ENCODE data around the gene GALNT10.
"Not testable (repeated sequence)": the region's sequence is repeated elsewhere in the genome, so short reads cannot be mapped to it uniquely, and the experiment has no call there.

Gene GALNT10

DNA sequence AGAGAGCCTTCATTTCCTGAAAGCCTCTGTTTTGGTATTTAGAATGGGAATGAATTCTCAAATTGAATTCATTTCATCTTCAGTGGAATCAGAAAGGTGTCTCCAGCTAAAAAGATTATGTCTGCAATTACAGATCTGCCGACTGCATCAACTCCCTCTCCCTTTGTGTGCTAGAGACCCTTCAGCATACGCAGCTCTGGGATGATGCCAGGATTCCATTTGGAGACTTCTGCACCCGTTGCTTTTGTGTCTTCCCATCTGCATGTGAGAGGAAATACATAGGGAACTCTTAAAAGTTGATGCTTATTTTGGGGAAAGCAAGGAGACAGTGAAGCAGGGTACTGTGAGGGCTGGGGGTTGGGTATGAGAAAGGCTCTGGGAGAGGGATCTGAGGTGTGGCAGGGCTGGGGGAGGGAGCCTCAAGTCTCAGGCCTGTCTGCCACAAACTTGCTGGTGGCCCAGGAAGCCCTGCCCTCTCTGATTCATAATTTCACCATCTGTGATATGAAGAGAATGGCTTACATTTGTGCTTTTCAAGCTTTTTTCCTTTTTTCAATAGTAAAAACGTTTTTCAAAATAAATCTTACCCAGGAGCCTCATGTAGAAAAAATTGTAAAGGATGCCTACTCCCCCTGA, 165.6 kb downstream of the GALNT10 start:
- DNase-seq (ENCODE audit: low read depth) = no peak

- DNase-seq (ENCODE audit: low read depth) = no peak
Measured at GRCh38 chr5:154356958-154357357, 166.4 kb downstream of the GALNT10 start.

- no peak for DNase-seq (ENCODE audit: low read depth)
Measured at GRCh38 chr5:154358516-154359220, 168.1 kb downstream of the GALNT10 start.

DNA sequence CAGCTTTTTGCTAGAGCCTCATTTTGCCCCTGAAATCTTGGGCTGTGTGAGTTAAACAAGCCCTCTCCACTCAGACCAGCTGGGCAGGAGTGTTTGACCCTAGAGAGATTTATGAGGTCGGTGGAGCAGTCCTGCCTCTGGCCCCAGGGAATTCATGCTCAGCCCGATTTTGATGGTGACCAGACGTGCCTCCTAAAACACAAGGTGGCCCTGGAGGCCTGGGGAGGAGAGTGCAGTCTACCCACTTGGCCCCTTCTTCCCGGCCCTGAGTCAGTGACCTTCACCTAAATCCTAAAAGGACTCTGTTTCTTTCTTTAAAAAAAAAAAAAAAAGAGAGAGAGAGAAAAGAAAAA, 168.7 kb downstream of the GALNT10 start:
- no peak for DNase-seq (ENCODE audit: low read depth)

- DNase-seq (ENCODE audit: low read depth) = not testable (repeated sequence)
Measured at GRCh38 chr5:154360241-154360640, 169.7 kb downstream of the GALNT10 start.

GRCh38 chr5:154363411-154363810, 172.9 kb downstream of the GALNT10 start:
- no peak for DNase-seq (ENCODE audit: low read depth)

DNA sequence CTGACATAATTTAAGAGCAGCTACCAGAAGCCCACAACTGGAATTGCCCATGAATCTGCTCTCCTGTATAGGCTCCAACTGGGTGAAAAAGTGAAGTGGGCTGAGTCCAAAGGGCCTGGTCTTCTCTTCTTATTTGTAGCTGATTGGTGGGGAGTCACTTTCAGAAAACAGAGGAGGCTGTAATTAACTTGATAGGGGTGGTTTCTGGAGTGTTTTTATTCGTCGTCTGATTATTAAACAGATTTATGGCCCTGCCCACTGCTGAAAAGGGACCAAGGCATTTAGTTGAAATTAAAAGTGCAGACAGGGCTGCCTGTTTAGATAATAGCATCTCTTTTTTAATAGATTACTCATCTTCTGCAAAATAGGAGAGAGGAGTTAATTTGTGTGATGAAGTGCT, 174.2 kb downstream of the GALNT10 start:
- DNase-seq (ENCODE audit: low read depth) = no peak

DNA sequence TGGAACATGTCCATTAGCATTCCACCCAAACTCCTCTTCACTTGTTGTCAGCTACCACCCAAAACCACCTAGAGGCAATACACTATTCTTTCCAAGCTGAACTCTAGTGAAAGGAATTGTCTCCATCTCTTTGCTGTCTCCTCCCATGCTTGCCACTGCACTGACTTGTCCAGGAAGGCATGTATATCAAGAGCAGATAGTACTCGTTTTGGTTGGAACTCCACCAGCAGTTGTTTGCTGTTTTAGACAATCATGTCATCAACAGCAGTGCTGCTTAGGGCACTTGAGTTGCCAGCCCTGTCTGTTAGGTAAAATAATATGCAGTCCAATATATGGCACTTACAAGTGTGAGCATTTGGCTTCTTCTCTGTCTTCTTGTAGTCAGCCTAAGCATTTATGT, 175.3 kb downstream of the GALNT10 start:
- no peak for DNase-seq (ENCODE audit: low read depth)

DNA sequence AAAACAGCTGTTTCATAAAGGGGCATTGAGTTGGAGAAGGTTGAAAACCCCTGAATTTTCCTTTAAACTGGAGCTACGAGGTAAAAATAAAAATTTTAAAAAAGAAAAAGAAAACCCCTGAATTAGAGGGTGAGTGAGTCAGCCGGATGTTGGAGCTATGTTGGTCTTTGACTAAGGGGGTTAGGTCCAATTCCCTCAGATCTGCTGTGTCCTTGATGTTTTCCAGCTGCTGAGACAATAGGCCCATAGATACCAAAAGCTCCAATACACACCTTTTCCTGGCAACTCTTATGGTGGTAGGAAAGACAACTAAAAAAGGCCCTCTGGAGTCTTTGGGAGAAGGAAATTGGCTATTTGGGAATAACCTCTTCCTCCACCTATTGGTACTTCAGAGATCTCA, 175.8 kb downstream of the GALNT10 start:
- no peak for DNase-seq (ENCODE audit: low read depth)

DNA sequence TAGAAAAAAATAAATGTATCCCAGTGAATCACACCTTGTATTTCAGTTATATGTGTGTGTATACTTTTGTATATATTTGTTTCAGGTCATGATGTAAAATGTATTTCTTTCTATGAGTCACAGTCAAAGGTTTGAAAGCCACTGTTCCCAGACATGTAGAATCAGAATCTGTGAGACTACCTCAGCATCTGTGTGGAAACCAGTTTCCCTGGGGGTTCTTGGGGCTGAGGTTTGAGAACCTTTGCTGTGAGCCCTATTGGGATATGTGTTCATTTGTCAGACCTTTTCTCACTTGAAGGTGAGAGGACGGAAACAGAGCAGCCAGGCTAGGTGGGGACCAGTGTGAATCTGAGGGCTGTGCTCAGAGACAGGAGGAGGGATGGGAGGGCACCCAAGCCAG, 176.6 kb downstream of the GALNT10 start:
- DNase-seq (ENCODE audit: low read depth) = no peak

- DNase-seq (ENCODE audit: low read depth) = peak; percentile 90
Measured at GRCh38 chr5:154368041-154368800, 177.7 kb downstream of the GALNT10 start.

GRCh38 chr5:154369682-154370081, 179.1 kb downstream of the GALNT10 start:
- DNase-seq (ENCODE audit: low read depth) = no peak

GRCh38 chr5:154370119-154370518, 179.6 kb downstream of the GALNT10 start:
- peak; percentile 38 for DNase-seq (ENCODE audit: low read depth)

GRCh38 chr5:154370813-154371212, 180.3 kb downstream of the GALNT10 start:
- no peak for DNase-seq (ENCODE audit: low read depth)

DNA sequence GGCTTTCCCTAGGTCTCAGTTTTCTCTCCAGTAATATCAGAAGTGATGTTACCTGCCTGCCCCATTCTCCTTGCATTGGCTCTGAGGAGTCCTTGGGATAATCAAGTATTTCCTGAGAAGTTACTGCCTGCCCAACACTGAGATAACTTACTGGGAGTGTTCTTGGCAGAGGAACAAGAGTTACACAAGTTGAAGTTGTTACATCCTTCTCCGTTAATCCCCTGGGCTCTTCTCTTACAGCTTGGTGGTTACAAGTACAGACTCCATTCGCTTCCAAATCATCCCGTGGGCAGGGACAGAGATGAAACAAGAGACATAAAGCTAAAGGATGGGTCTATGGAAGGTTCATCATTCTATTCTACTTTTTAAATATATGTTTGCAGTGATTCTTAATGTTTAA, 181.2 kb downstream of the GALNT10 start:
- DNase-seq (ENCODE audit: low read depth) = peak; percentile 35

- DNase-seq (ENCODE audit: low read depth) = no peak
Measured at GRCh38 chr5:154372661-154373060, 182.1 kb downstream of the GALNT10 start.

DNA sequence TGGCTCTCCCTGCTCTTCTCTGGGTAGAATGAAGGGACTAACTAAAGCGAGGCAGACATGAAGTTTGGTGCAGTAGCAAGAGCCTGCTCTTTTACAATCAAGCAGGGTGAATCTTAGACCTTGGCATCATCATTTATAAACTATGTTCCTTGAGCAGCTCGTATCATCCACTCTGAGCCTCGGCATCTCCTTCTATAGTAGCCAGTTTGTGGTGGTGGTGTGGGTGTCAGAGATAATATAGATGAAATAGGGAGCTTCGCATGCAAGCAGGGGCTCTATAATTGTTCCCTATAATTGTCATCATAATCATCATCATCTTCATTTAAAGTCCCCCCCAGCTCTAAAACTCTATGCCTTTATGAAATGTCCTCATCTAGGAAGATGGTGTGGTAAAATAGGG, 182.8 kb downstream of the GALNT10 start:
- no peak for DNase-seq (ENCODE audit: low read depth)

GRCh38 chr5:154373729-154374179, 183.2 kb downstream of the GALNT10 start:
- DNase-seq (ENCODE audit: low read depth) = no peak

DNA sequence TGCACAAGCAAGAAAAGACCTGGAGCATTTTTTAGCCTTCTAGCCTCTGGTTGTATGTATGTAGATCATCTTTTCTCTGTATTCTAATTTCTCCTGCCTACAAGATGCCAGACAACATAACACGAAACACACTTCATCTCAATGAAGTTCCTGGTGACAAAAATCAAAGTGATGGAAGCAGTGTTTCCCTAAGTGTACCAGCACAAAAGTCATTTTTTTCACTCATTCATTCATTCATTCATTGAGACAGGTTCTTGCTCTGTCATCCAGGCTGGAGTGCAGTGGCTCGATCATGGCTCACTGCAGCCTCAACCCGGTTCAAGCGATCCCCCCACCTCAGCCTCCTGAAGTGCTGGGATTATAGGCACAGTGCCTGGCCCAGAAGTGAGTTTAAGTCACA, 183.7 kb downstream of the GALNT10 start:
- no peak for DNase-seq (ENCODE audit: low read depth)

- no peak for DNase-seq (ENCODE audit: low read depth)
Measured at GRCh38 chr5:154375329-154376008, 184.9 kb downstream of the GALNT10 start.

- no peak for DNase-seq (ENCODE audit: low read depth)
Measured at GRCh38 chr5:154376481-154376880, 185.9 kb downstream of the GALNT10 start.

- no peak for DNase-seq (ENCODE audit: low read depth)
Measured at GRCh38 chr5:154377754-154378533, 187.4 kb downstream of the GALNT10 start.
